Measurements from ENCODE around the gene GLRA2. TPM values are rescaled to one million over a fixed set of nuclear protein-coding genes. Genes with fewer than 3 reads are reported as not detected.

The GLRA2 gene
- polyA plus RNA-seq, 1 donor, result not detected

DNA sequence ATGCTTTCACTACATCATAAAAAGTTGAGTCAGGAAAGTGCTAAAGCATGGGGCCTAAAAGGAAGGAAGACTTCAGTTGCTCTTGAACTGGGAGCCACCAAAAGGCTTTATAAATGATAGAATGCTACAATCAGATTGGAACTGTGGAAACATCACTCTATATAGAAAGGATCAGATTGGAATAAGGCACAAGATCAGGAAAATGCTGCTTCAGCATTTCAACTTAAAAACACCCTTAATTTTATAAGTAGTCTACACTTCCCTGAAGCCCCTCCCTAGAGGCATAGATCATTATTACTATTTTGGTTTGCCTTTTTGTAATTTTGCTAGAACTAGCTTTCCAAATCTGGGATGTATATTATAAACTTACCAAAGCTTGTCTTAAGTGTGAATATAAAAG is 172.8 kb downstream of the GLRA2 start:
- no peak for DNase-seq

DNA sequence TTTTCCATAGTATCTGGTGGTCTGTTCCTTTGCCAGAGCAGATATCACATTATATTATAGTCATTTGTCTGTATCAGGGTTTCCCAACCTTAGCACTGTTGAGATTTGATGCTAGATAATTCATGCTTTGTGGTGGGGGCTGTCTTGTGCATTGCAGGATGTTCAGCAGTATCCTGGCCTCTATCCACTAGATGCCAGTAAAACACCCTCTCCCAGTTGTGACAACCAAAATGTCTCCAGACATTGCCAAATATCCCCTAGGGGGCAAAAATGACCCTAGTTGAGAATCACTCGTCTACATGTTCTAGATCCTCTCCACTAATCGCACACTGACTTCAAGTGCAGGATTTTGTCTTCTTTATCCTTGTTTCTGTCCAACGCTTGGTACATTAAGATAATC is 182.8 kb downstream of the GLRA2 start:
- no peak for DNase-seq

DNA sequence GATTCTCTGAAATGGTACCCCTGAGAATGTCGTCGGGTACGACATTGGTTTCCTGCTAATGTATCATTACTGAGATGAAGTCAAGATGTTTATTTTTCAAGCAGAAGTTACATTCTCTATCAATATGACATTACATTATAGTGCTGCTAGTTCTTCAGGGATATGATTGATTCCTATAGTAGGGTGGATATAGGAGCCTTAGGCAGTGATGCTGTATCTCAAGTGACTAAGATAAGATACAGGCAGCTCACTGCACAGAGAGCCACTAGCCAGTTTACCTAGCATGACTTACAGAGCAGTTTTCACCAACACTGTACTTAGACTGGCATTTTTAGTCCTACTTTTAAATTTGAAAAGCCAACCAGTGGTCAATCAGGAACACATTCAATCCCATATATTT is 188.6 kb downstream of the GLRA2 start:
- no peak for DNase-seq

DNA sequence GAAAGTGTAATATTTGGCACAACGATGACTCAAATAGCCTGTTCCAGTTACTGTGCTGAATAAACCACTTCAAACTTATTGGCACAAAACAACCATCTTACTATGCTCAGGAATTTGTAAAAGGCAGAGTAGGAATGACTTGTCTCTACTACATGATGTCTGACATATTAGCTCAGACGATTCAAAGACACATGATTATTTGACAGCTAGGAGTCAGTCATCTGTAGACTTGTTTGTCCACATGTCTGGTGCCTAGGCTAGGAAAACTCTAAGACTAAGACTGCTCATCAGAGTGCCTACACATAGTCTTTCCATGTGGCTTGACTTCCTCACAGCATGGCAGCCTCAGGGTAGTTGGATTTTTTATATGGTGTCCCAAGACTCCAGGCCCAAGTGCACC is 189.1 kb downstream of the GLRA2 start:
- DNase-seq, result no peak

DNA sequence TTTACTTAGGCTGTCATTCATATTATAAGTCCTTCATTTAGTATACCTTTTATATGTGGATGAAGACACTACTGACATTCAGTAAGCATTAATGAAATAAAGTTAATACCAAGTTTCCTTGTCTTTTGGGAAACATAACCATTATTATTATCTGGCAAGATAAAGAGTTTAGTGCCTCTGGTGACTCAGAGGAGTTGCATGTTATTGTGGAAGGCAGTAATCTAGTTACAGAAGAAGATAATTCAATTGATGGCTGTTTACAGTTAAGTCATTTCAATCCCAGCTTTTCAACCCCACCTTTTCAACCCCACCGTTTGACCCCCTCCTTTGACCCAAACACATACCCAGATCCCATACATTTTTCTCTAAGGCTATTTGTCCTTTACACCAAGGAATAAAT is 199.7 kb downstream of the GLRA2 start:
- no peak for DNase-seq

DNA sequence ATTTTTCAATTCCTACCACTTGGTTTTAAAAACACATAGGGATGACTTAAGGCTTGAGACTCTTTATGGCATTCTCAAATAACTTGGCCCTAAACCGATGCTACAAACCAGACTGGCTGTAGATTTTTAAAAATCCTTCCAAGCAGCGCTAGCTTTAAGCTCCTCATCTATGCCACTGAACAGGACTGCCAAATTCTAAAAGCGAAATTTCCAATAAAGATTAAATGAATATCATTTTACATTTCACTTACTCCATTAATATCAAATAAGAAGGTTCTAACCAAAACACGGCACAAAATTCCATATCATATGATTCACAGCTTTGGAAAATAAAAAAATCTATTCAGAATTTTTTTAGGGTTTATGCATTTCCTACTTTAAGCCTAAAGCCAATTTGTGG is 209.3 kb downstream of the GLRA2 start:
- DNase-seq, result no peak

DNA sequence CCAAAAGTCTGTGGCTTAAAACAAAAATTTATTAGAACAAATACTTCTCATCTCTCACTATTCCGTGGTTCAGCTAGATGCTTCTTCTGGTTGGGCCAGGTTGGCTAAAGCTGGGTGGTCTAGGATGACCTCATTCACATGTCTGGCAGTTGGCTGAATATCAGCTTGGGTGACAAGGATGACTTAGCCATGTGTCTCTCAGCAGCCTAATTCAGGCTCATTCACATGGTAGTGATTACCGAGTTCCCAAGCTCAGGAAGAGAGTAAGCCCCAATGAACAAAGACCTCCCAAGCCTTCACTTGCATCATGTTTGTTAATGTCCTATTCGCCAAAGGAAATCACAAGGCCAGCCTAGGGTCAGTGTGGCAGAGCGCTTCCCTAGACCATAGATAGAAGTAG is 224.1 kb downstream of the GLRA2 start:
- DNase-seq, result no peak

DNA sequence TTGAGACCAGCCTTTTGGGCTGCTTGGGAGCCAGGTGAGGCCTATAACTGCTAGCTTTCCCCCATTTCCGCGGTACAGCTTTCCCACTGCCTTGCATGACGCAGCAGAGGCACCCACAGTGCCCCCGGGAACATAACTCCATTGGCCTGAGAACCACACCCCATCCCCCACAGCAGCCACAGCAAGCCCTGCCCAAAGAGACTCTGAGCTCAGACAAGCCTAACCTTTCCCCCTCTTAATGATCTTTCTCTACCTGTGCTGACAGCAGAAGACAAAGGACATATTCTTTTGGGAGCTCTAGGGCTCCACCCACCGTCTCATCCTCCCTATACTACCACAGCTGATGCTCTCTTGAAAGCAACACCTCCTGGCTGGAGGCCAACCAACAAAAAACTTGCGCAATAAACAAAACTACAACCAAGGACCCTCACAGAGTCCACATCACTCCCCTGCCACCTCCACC is 228.7 kb downstream of the GLRA2 start:
- DNase-seq, result no peak

DNA sequence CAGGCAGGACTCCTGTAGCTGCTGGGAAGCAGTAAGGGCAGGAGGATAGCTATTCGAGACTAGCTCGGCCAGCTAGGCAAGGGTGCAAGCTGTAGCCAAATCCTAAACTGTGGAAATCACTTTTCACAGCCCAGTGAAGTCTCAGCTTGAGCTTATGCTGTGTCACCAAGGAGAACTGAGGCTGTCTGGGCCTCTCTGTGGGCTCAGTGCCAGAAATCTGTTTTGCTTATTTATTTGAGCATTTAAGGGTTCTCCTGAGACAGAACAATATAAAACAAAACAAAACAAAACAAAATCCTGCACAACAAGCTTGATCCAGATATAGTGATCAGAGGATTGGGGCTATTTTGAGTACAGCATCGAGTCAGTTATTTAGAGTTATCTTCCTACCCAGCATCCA is 246.1 kb downstream of the GLRA2 start:
- peak; percentile 45 for DNase-seq

DNA sequence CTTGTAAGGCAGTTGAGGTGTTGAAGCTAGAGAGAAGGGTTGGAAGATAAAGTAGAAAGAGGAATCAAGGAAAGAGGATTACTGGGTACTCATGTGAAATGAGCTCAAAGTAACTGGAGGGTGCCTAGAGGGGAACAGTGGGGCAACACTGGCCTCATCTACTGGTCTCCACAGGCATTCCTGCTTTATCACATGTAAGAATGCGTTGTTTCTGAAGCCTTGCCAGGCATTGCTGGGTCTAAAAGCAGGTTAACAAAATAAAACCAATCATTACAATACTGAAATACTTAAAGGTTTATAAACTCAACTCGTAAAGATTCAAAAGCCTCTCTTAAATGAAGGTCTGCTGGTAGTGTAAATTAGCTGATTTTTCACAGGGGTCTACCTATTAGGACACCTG is 247.6 kb downstream of the GLRA2 start:
- DNase-seq, result no peak

DNA sequence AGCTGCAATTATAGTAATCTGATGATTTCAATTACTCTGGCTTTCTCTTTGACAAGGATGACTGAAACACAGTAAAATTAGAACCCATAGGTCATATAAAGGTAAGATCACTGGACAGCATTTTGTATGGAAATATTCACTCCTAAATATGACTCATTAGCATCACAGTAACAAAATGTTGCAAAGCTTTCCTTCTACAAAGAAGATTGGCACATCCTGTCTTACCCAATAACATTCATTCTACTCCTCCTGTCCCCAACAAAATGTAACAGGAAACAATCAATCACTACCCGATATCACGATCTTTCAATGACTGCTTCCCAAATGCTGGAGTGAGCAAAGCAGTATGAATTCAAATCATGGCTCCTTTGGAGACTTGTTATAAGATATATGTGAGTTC is 248.2 kb downstream of the GLRA2 start:
- no peak for DNase-seq

DNA sequence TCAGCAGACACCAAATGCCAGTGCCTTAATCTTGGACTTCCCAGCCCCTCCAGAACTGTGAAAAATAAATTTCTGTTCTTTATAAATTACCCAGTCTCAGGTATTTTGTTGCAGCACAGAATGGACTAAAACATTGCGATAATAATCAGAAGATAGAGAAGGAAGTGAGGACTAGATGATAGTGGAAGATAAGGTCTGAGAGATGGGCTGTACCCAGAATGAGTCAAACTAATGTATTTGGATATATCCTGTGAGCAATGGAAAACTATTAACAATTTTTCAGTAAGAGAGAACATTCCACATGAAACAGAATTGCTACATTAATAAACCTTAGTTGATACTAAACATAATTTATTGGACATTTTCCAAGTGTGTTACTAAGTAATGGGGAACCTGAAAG is 250.2 kb downstream of the GLRA2 start:
- no peak for DNase-seq
